ENCODE measurements around the gene SHOC2.

DNA sequence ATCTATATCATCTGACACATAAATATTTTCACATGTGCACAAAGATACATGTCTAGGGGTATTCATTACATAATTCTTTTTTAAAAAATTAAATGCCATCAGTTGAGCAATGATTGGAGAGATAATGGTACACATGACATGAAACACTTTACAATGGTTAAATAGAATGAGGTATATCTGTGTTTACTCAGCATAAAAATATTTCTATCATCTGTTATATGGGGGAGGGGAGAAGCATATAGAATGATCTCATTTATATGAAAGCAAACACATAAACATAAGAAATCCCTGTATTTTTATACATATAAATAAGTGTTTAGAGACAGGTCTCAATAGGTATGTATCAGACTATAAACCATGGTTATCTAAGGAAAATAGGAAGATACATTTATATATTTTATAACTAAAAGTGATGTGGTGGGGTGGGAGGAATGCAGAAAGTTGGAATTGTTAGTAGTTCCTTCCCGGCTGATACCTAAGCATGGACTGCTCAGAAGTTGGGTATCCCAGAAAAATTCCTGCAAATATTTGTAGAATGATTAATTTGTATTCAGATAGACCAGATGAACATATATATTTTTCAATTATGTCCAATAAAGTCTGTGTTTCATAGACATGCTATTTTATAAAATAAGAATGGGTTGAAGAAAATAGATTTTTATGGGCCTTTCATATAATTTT is 75.1 kb downstream of the SHOC2 start:
- TF ChIP-seq EP300 (IDR thresholded peaks at IDR 0.05): no peak
- TF ChIP-seq, protein P1, sequence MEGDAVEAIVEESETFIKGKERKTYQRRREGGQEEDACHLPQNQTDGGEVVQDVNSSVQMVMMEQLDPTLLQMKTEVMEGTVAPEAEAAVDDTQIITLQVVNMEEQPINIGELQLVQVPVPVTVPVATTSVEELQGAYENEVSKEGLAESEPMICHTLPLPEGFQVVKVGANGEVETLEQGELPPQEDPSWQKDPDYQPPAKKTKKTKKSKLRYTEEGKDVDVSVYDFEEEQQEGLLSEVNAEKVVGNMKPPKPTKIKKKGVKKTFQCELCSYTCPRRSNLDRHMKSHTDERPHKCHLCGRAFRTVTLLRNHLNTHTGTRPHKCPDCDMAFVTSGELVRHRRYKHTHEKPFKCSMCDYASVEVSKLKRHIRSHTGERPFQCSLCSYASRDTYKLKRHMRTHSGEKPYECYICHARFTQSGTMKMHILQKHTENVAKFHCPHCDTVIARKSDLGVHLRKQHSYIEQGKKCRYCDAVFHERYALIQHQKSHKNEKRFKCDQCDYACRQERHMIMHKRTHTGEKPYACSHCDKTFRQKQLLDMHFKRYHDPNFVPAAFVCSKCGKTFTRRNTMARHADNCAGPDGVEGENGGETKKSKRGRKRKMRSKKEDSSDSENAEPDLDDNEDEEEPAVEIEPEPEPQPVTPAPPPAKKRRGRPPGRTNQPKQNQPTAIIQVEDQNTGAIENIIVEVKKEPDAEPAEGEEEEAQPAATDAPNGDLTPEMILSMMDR (IDR thresholded peaks at IDR 0.05): no peak
